MG63 (cell line): ENCODE measurements around the gene NQO2. TPM values are rescaled to one million over a fixed set of nuclear protein-coding genes. Genes with fewer than 3 reads are reported as not detected.
"Not testable (repeated sequence)": the region's sequence is repeated elsewhere in the genome, so short reads cannot be mapped to it uniquely, and the experiment has no call there.

Experiments used
- DNase-seq: peaks from one replicate; pipeline ENCODE4 v3.0.0-alpha.2; 2020
- H3K27me3 ChIP-seq: fragments of 250-450 bp; sonication (Bioruptor Pico); 2 replicates; pipeline ENCODE4 v1.5.1; 2020; ENCODE audit warnings: mild to moderate bottlenecking, moderate library complexity
- H3K36me3 ChIP-seq: fragments of 250-450 bp; sonication (Bioruptor Pico); 2 replicates; pipeline ENCODE4 v1.5.1; 2020; ENCODE audit warnings: mild to moderate bottlenecking, moderate library complexity
- H3K4me3 ChIP-seq: fragments of 250-450 bp; sonication (Bioruptor Pico); 2 replicates; pipeline ENCODE4 v1.5.1; 2020; ENCODE audit warnings: mild to moderate bottlenecking, moderate library complexity
- H3K9me3 ChIP-seq: fragments of 250-450 bp; sonication (Bioruptor Pico); 2 replicates; pipeline ENCODE4 v1.5.1; 2020; ENCODE audit warnings: mild to moderate bottlenecking, moderate library complexity
- total RNA-seq: library from RNA; depleted of rRNA; stranded (reverse); fragments of >200 nt; shearing (Covaris generic); gene quantifications from 2 replicates; pipeline ENCODE4 v1.2.3, GENCODE V29; 2014; ENCODE audit warnings: low replicate concordance

Gene NQO2
- total RNA-seq, 1 experiment from 2014 or later = 4.2 TPM

DNA sequence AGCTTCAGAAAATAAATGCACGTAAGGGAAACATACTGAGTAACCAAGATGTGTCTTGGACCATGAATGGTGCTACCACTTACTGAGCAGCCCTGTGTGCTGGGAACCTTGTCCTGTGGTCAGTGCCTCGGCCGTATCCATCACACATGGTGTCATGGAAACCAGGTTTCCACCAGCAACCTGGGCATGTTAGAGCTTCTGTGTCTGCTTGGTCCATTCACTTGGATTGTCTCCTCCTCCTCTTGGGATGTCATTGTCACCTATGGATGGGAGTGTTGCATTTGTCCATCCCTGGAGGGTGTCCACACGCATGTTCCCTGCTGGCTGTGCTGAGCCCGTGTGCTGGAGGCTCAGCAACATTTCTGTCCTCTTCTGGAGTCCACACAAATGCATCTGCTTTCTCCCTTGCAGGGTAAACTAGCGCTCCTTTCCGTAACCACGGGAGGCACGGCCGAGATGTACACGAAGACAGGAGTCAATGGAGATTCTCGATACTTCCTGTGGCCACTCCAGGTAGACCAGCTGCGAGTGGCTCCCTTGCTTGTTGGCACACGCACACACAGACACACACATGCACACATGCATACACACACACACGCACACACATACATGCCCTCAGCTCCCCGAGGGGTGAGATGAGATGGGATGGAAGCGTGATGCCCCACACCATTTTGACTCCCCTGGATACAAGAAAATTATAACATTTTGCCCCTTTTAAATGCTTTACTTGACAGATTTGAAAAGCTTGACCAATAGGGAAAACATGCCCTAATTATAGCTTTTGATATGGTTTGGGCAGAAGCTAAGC is 17.0 kb downstream of the NQO2 start:
- Histone ChIP-seq H3K36me3 (peaks cover 19% of the 10 kb centered on the region), H3K9me3 (peaks cover 2% of the 10 kb centered on the region; the same call in 1 of the 2 replicates), H3K27me3 (no peaks in the 10 kb centered on the region), H3K4me3 (no peak overlapping the region)
- no peak for DNase-seq

DNA sequence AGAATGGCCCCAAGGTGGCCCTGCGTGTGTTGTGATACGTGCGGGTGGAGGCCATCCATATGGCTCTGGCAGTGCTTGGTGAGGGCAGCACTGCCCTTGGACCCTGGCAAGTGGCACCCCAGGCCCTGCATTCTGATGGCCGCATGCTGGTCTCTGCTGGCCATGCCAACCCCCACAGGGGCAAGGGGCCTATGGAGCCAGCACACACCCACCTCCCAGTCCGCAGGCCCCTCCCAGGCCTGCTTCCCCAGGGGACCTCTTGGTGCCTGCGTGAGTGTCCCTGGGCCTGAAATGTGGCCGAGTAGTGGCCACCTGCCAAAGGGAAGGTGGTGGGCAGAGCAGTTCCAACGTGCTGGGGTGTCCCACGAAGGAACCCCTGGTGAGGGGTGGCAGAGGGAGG is 17.6 kb downstream of the NQO2 start:
- no peaks in the 10 kb centered on the region for H3K9me3 ChIP-seq
- H3K36me3 ChIP-seq = peaks cover 14% of the 10 kb centered on the region
- no peak overlapping the region for H3K4me3 ChIP-seq
- DNase-seq = no peak
- H3K27me3 ChIP-seq = no peaks in the 10 kb centered on the region

DNA sequence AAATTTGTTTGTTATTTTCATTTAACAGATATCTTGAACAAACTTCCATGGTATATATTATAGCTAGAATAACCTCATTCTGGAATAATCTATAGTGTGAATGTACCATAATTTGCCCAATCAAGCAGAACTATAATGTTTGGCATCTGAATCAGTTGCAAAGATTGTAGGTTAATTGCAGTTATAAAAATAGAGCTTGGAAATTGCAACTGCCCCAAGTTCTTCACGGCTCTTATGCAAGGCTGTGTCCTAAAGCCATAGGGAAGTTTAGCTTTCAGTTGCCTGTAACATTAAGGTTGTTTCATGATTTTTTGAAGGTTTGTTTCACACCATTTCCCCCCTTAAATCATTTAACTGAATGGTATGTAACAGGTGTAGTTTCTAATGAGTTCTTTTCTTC is 19.4 kb downstream of the NQO2 start:
- Histone ChIP-seq H3K4me3 (no peak overlapping the region), H3K9me3 (no peaks in the 10 kb centered on the region), H3K27me3 (no peaks in the 10 kb centered on the region), H3K36me3 (peaks cover 14% of the 10 kb centered on the region)
- DNase-seq = no peak

DNA sequence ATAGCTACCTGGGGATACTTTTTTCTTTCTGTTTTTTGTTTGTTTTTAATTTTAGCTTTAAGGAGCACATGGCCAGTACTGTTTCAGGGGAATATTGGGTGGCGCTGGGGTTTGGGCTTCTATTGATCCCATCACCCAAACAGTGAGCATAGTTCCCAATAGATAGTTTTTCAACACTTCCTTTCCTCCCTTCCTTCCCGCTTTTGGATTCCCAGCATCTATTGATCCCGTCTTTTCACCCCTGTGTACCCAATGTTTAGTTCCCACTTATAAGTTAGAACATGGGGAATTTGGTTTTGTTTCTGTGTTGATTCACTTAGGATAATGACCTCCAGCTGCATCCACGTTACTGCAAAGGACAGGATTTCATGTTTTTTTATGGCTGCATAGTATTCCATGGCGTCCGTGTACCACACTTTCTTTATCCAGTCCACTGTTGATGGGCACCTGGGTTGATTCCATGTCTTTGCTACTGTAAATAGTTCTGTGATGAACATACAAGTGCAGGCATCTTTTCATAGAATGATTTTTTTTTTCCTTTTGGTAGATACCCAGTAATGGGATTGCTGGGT is 20.1 kb downstream of the NQO2 start:
- H3K9me3 ChIP-seq = no peaks in the 10 kb centered on the region
- no peaks in the 10 kb centered on the region for H3K27me3 ChIP-seq
- peaks cover 14% of the 10 kb centered on the region for H3K36me3 ChIP-seq
- DNase-seq = no peak
- no peak overlapping the region for H3K4me3 ChIP-seq

DNA sequence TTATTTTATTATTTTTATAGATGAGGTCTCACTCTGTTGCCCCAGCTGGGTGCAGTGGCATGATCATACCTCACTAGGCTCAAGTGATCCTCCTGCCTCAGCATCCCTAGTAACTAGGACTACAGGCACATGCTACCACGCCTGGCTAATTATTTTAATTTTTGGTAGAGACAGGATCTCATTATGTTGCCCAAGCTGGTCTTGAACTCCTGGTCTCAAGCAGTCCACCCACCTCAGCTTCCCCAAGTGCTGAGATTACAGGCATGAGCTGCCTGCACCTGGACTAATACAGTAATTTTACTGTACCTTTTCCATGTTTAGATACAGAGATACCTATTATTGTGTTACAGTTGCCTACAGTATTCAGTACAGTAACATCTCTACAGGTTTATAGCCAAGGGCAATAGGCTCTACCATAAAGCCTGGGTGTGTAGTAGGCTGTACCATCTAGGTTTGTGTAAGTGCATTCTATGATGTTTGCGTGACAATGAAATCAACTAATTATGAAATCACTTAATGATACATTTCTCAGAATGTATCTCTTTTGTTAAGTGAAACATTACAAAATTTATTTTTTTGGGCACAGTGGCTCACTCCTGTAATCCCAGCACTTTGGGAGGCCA is 21.4 kb downstream of the NQO2 start:
- not testable (repeated sequence) for DNase-seq, H3K27me3 ChIP-seq, H3K9me3 ChIP-seq, H3K4me3 ChIP-seq
- peaks cover 14% of the 10 kb centered on the region for H3K36me3 ChIP-seq

DNA sequence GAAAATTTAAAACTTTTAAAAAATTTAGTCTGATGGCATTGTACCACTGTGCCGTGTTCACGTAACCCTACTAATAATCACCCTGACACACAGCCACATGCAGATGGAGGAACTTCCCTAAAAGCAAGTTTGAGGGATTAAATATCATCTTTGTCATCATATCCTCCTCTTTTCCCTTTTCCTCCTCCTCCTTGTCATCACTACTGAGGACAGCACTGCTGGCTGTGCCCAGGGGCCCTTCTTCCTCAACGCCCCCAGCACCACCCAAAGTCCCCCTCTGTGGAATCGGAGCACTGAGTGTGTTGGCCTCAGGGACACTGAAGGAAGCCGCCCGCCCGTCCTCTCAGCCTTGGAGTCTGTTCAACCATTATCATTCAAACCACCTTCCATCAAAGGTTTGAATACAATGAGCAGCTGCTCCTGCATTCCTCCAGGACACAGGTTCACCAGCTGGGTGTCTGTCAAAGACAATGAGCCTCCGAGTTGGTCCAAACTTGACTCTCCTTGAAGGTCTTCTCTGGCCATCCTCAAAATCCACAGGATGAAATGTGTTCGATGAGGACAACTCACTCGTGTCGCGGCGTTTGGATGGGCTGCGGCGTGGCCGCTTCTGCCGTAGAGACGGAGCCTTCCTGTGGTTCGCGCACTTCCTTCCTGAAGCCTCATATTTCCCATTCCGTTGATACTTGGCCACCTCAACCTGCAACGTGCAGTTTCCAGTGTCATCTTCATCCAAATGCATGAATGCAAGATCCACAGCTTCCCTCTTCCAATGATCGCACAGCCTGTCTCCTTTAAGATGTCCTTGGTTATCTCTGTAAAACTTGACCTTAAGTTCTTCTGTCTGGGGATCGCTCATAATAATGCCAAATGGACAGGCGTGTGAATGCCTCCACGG is 23.3 kb downstream of the NQO2 start:
- Histone ChIP-seq H3K9me3 (no peaks in the 10 kb centered on the region), H3K4me3 (peak overlapping the region; percentile 58), H3K27me3 (no peaks in the 10 kb centered on the region), H3K36me3 (peaks cover 14% of the 10 kb centered on the region)
- DNase-seq = no peak

DNA sequence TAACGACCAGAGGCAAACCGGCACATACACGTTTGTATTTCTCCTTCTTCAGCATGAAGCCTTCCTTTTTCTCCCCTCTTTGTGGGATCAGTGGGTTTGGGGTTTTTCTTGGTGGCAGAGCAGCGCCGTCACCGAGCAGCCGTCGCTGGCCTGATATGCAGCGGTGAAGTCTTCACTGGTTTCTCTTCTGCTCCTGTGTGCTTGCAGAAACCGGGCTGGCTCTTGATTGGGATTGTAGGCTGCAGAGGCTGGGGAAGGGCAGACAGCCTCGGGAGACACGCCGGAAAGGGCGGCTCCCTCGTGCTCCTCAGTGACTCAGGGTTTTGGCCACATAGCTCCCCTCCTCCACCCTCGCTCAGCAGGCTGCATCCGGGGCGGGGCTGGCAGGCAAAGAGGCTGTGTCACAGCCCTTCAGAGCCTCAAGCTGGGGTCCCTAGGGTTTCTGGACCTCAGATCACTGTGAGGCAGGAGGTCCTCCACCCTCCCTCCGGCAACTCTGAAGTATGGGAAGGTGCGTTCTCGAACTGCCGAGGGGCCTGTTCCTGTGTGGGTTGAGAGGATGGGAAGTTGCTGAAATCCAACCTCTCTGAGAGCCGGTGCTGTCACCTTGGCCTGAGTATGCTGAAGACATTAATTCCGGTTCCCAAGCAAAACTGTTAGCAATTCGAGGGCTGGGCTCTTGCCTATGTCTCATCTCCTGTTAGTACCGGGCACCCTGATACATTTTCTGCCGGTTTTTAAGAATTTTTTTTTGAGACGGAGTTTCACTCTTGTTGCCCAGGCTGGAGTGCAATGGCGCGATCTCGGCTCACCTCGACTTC is 24.2 kb downstream of the NQO2 start:
- H3K4me3 ChIP-seq = peak overlapping the region; percentile 58
- DNase-seq = peak; percentile 93
- no peaks in the 10 kb centered on the region for H3K9me3 ChIP-seq
- peaks cover 14% of the 10 kb centered on the region for H3K36me3 ChIP-seq
- no peaks in the 10 kb centered on the region for H3K27me3 ChIP-seq

DNA sequence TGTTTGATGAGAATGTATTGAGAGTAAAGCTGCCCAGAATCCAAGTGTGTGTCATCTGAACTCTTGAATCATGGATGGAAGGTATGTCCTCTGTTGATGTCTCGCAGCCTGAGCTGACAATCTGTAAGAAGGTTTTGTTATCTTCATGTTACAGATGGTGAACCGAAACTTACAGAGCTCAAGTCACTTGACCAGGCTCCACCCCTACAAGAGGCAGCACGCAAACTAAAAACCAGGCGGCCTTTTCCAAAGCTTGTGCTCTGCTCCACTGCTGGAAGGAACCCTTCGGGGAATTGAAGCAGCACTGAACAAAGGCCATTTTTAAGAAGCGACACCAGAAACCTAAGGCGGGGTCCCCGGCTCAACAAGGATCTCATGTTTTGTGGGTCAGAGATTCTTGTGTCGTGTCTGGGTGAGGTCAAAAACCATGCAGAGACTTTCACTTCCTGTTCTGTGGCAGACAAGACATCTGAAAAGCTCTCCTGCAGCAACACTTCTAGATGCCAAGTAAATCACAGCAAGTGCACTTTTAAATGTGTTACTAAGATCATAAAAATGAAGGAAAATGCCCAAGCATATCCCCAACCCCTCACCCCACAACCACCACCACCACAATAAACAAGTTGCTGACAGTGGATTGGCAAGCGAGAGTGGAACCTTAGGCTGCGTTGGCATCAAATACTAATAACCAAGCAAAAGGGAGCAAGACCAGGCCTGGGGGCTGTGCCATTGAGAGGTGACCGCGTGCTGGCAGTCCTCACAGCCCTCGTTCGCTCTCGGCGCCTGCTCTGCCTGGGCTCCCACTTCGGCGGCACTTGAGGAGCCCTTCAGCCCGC is 27.3 kb downstream of the NQO2 start:
- no peaks in the 10 kb centered on the region for H3K36me3 ChIP-seq
- H3K9me3 ChIP-seq = no peaks in the 10 kb centered on the region
- H3K4me3 ChIP-seq = no peak overlapping the region
- DNase-seq = no peak
- no peaks in the 10 kb centered on the region for H3K27me3 ChIP-seq

DNA sequence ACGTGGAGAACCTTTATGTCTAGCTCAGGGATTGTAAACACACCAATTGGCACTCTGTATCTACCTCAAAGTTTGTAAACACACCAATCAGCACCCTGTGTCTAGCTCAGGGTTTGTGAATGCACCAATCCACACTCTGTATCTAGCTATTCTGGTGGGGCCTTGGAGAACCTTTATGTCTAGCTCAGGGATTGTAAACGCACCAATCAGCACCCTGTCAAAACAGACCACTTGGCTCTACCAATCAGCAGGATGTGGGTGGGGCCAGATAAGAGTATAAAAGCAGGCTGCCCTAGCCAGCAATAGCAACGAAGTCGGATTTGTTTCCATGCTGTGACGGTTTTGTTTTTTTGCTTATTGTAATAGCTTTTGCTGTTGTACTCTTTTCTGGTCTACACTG is 28.5 kb downstream of the NQO2 start:
- not testable (repeated sequence) for H3K27me3 ChIP-seq, H3K4me3 ChIP-seq, DNase-seq, H3K36me3 ChIP-seq, H3K9me3 ChIP-seq

DNA sequence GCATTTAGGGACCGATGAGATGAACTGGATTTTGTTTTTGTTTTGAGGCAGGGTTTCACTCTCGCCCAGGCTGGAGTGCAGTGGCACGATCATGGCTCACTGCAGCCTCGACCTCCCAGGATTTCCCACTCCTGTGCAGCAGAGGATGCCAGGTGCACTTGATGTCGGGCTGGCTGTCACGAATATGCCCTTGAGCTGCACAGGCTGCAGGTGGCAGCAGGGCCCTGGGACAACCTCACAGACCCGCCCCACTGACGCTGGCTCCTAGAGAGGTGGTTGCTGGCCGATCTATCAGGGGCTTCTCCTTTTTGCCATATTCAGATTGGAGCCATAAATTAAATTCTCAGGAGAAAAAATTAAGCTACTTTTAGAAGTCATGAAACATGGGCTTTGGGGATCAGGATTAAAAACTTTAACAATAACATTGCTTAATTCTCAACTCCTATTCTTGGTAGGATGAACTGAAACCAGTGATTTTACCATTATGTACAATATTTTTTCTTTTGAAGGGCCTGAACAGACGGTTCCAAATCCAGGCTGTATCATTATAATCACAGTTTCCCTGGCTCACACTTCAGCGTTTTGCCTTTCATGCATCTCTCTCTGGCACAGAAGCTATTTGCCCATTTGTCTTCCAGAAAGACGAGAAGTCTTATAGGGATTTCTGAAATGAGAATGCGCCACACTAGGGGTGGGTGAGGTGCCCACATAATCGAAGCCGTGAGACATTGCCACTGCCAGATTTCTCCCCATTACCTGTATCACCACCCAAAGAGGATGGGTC is 32.4 kb downstream of the NQO2 start:
- Histone ChIP-seq H3K27me3 (no peaks in the 10 kb centered on the region), H3K9me3 (no peaks in the 10 kb centered on the region), H3K36me3 (no peaks in the 10 kb centered on the region), H3K4me3 (no peak overlapping the region)
- no peak for DNase-seq

DNA sequence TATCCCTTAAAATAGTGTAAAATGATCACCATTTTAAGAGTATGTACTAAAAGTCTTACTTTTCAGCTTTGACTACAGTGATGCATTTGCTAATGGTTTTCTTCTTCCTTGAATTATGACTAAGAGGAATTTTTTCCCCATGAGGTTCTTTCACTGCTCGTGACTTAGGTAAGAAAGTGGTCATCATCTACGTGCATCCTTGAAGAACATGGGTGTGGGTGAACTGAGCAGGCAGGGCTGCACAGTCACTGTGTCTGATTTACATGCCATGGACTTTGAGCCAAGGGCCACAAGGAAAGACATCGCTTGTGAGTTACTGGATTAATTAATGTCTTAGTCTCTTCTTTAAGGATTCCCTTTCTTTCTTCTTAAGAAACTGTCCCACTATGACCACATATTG is 33.3 kb downstream of the NQO2 start:
- H3K36me3 ChIP-seq = no peaks in the 10 kb centered on the region
- no peak overlapping the region for H3K4me3 ChIP-seq
- H3K9me3 ChIP-seq = no peaks in the 10 kb centered on the region
- no peaks in the 10 kb centered on the region for H3K27me3 ChIP-seq
- DNase-seq = no peak

DNA sequence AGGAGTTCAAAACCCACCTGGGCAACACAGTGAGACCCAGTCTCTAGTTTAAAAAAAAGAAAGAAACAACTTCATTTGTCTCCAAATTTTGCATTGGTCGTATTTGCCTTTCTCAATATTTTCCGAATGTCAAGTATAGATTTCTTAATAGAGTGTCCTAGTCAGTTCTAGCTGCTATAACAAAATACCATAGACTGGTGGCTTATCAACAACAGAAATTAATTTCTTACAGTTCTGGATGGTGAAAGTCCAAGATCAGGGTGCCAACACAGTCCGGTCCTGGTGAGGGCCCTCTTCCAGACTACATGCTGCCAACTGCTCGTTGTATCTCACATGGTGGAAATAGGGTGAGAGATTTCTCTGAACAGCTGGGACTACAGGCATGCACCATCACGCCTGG is 34.0 kb downstream of the NQO2 start:
- no peaks in the 10 kb centered on the region for H3K27me3 ChIP-seq
- DNase-seq = no peak
- no peaks in the 10 kb centered on the region for H3K9me3 ChIP-seq
- H3K4me3 ChIP-seq = no peak overlapping the region
- H3K36me3 ChIP-seq = no peaks in the 10 kb centered on the region

DNA sequence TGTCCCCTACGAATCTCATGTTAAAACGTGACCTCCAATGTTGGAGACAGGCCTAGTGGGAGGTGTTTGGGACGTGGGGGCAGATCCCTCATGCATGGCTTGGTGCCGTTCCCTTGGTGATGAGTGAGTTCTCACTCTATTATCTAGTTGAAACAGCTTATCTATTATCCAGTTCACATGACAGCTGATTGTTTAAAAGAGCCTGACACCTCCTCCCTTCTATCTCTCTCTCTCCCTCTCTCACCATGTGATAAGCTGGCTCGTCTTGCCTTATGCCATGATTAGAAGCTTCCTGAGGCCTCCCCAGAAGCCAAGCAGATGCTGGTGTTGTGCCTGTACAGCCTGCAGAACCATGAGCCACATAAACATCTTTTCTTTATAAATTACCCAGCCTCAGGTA is 35.7 kb downstream of the NQO2 start:
- Histone ChIP-seq H3K4me3 (no peak overlapping the region), H3K9me3 (no peaks in the 10 kb centered on the region), H3K27me3 (no peaks in the 10 kb centered on the region), H3K36me3 (no peaks in the 10 kb centered on the region)
- no peak for DNase-seq

DNA sequence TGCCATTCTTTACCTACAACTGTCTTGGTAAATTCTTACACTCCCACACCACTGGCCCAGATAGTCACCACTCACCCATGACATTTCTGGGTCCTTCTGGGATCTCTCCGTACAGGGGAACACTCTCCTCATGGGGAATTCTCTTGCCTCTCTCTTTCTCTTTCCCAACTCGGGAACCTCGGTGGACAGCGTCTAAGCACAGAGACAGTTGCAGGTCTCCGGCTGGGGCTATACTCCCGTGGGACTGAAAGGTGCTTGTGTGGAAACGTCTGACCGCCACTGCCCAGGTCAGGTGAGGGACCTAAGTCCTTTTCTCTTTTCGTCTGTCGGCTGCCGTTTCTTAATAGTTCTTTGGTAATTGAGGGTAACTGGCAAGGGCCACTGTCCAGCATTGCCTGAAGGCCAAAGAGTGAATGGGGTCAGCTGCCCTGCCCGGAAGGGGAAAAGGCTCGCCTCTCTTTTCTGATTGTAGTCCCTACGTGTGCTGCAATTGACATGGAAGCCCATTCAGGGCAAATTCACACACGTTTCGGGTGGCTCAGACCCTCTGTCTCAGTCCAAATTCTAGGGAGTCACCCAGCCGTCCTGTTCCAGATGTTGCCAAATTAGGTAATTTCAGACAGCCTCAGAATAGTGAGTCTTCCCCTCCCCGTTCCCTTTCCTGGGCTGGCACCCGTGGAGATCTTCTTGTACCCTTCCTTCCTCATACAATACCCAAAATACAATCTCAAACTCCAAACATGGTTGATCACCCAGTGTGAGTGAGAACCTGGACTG is 37.4 kb downstream of the NQO2 start:
- Histone ChIP-seq H3K9me3 (no peaks in the 10 kb centered on the region), H3K4me3 (no peak overlapping the region), H3K36me3 (no peaks in the 10 kb centered on the region), H3K27me3 (no peaks in the 10 kb centered on the region)
- no peak for DNase-seq
